HL-60 (cell line): Measurements from ENCODE around the gene DNAH17.

ENCODE experiments used
- DNase-seq, 2 experiments: peaks; one replicate each; pipeline ENCODE4 v3.0.0-alpha.2; 2010 to 2020; ENCODE audit warnings: low read depth in 1 of 2, low spot score in 1 of 2
- H3K27ac ChIP-seq: fragments of 250-450 bp; sonication (Bioruptor Pico); replicated peaks from 2 replicates; pipeline ENCODE4 v1.5.1; 2020; ENCODE audit warnings: mild to moderate bottlenecking, moderate library complexity
- H3K27me3 ChIP-seq: fragments of 250-450 bp; sonication (Bioruptor Pico); 2 replicates; pipeline ENCODE4 v1.5.1; 2021; ENCODE audit warnings: mild to moderate bottlenecking, moderate library complexity; ENCODE audit not compliant: insufficient read depth, poor library complexity, severe bottlenecking
- H3K4me3 ChIP-seq: replicated peaks from 2 replicates; pipeline ENCODE4 v1.5.1; 2011; ENCODE audit warnings: mild to moderate bottlenecking, control low read depth, low read length; ENCODE audit not compliant: insufficient read depth
- GABPA ChIP-seq: IDR thresholded peaks from 2 replicates; pipeline ENCODE4 v1.6.1; 2012; ENCODE audit warnings: low read depth
- POLR2AphosphoS5 ChIP-seq: IDR thresholded peaks from 2 replicates; pipeline ENCODE4 v1.6.1; 2012; ENCODE audit warnings: low read depth
- SPI1 ChIP-seq: IDR thresholded peaks from 2 replicates; pipeline ENCODE4 v1.6.1; 2012; ENCODE audit warnings: low read depth, mild to moderate bottlenecking, borderline replicate concordance
- TF ChIP-seq, protein P1 (sequence below): IDR thresholded peaks from one replicate; pipeline ENCODE4 v1.5.1; 2011; ENCODE audit warnings: low read length, control low read depth, inconsistent platforms; ENCODE audit not compliant: insufficient read depth
- TF ChIP-seq, protein P2 (sequence below): IDR thresholded peaks from 2 replicates; pipeline ENCODE4 v1.6.1; 2012; ENCODE audit warnings: low read depth; ENCODE audit not compliant: insufficient replicate concordance

Gene DNAH17

DNA sequence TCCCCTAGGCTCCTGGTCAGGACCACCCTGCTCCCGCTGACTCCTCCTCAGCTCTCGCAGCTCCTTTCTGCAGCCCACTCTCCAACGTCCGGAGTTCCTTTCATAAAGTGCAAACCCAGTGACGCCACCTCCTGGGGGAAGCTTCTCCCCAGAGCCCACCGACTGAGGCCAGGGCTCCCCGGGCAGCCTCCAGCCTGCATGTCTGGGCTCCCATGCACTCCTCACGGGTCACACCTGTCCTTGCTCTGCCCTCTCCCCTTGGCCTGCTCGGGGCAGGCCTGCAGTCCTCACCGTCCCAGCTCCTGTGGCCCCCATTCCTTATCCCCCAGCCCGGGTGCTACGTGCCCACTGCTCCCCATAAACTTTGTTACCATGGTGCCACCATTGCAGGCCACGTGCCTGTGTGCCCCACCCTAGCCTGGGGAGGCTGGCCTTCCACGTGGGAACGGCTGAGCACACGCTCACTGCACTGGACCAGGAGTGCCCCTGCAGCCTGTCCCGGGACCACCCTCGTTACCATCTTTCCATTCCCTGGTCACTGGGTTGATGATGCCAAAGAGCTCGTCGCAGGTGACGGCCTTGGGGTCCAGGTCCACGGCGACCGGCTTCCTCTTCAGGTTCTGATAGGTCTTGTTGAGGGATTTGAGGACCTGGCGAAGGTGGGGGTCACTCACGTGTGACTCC lies 84.9 kb downstream of the DNAH17 start:
- Histone ChIP-seq H3K4me3 (no peak overlapping the region), H3K27me3 (no peaks in the 10 kb centered on the region), H3K27ac (no peak overlapping the region)
- no peak for DNase-seq
- TF ChIP-seq GABPA, result no peak
- TF ChIP-seq, protein P1, sequence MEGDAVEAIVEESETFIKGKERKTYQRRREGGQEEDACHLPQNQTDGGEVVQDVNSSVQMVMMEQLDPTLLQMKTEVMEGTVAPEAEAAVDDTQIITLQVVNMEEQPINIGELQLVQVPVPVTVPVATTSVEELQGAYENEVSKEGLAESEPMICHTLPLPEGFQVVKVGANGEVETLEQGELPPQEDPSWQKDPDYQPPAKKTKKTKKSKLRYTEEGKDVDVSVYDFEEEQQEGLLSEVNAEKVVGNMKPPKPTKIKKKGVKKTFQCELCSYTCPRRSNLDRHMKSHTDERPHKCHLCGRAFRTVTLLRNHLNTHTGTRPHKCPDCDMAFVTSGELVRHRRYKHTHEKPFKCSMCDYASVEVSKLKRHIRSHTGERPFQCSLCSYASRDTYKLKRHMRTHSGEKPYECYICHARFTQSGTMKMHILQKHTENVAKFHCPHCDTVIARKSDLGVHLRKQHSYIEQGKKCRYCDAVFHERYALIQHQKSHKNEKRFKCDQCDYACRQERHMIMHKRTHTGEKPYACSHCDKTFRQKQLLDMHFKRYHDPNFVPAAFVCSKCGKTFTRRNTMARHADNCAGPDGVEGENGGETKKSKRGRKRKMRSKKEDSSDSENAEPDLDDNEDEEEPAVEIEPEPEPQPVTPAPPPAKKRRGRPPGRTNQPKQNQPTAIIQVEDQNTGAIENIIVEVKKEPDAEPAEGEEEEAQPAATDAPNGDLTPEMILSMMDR, result no peak
- no peak for TF ChIP-seq POLR2AphosphoS5
- TF ChIP-seq, protein P2, sequence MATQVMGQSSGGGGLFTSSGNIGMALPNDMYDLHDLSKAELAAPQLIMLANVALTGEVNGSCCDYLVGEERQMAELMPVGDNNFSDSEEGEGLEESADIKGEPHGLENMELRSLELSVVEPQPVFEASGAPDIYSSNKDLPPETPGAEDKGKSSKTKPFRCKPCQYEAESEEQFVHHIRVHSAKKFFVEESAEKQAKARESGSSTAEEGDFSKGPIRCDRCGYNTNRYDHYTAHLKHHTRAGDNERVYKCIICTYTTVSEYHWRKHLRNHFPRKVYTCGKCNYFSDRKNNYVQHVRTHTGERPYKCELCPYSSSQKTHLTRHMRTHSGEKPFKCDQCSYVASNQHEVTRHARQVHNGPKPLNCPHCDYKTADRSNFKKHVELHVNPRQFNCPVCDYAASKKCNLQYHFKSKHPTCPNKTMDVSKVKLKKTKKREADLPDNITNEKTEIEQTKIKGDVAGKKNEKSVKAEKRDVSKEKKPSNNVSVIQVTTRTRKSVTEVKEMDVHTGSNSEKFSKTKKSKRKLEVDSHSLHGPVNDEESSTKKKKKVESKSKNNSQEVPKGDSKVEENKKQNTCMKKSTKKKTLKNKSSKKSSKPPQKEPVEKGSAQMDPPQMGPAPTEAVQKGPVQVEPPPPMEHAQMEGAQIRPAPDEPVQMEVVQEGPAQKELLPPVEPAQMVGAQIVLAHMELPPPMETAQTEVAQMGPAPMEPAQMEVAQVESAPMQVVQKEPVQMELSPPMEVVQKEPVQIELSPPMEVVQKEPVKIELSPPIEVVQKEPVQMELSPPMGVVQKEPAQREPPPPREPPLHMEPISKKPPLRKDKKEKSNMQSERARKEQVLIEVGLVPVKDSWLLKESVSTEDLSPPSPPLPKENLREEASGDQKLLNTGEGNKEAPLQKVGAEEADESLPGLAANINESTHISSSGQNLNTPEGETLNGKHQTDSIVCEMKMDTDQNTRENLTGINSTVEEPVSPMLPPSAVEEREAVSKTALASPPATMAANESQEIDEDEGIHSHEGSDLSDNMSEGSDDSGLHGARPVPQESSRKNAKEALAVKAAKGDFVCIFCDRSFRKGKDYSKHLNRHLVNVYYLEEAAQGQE, result no peak
- no peak for TF ChIP-seq SPI1

DNA sequence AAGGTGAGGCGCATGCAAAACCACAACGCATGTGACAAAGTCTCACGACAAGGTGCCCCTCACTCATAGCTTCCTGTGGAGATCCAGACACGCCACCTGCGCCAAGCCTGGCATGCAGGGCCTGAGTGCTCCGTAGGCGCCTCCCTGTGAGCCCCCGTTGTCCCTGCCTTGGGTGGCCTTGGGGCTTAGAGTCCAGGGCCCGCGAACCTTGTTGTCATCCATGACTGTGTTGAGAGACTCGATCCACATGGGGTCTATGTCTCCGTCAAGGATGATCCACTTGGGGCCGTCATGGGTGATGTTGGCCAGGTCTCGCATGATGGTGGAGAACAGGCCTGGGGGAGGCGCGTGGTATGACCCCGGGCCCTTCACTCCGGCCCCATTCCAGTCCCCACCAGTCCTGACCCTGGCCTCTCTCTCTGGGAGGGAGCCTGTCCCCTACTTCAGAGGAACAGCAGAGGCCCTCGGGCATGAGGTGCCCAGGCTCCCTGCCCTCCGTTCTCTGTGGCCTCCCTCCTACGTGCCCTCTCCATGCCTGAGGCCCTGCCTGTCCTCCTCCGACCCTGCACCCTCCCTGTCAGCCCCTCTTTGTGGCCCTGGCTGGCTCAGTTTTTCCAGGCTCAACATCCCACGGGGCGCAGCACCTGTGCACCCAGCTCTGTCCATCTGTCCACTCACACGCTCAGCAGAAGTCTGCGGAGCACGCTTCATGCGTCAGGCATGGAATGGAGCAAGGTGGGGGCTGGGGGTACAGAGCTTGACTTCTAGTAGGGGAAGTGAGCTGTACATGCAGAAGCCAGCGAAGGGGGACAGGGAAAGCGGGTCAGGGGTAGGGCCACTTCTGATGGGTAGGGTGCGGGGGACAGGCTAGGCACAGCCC lies 85.7 kb downstream of the DNAH17 start:
- H3K27me3 ChIP-seq, result no peaks in the 10 kb centered on the region
- H3K27ac ChIP-seq, result no peak overlapping the region
- no peak for DNase-seq
- TF ChIP-seq SPI1, result no peak
- TF ChIP-seq GABPA, result no peak
- TF ChIP-seq, protein P1, result no peak
- TF ChIP-seq, protein P2, result no peak
- no peak for TF ChIP-seq POLR2AphosphoS5
- H3K4me3 ChIP-seq, result no peak overlapping the region

DNA sequence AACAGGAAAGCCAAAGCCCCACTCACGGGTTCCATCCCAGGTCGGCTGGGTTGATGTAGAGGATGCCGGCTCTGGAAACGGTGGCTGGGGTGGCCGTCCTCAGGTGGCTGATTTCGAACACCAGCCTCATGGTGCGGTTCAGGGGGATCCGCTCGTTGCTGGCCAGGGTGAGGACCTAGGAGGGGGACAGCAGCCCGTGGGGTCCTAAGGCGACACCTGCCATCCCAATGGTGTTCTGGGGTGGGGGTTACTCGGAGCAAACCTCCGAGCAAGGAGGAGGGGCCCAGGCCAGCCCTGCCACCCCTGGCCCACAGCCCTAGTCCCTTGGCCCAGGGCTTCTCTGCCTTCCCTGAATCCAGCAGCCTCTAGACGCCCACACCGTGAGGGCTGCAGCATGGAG lies 86.5 kb downstream of the DNAH17 start:
- no peak for DNase-seq
- H3K4me3 ChIP-seq, result no peak overlapping the region
- H3K27ac ChIP-seq, result no peak overlapping the region
- TF ChIP-seq SPI1, result no peak
- TF ChIP-seq GABPA, result no peak
- TF ChIP-seq, protein P2, result no peak
- TF ChIP-seq POLR2AphosphoS5, result no peak
- TF ChIP-seq, protein P1, result no peak
- H3K27me3 ChIP-seq, result no peaks in the 10 kb centered on the region
